Measurements from ENCODE around the gene STAT4. TPM values are rescaled to one million over a fixed set of nuclear protein-coding genes. Genes with fewer than 3 reads are reported as not detected.

STAT4 gene
- total RNA-seq, 1 donor: 0.54 TPM

GRCh38 chr2:190990132-190990531 lies 160.7 kb downstream of the STAT4 start:
- no peak overlapping the region for H3K4me3 ChIP-seq (ENCODE audit: low read depth, low read length)
- DNase-seq (ENCODE audit: low read depth): no peak
- no peak for TF ChIP-seq CTCF (IDR thresholded peaks at IDR 0.05; ENCODE audit: insufficient read depth, low read length)

- no peak for DNase-seq (ENCODE audit: low read depth)
- H3K4me3 ChIP-seq (ENCODE audit: low read depth, low read length): no peak overlapping the region
- no peak for TF ChIP-seq CTCF (IDR thresholded peaks at IDR 0.05; ENCODE audit: insufficient read depth, low read length)
These were observed 161.9 kb downstream of the STAT4 start for GRCh38 chr2:190988910-190989309.

- no peak for TF ChIP-seq CTCF (IDR thresholded peaks at IDR 0.05; ENCODE audit: insufficient read depth, low read length)
- H3K4me3 ChIP-seq (ENCODE audit: low read depth, low read length): no peak overlapping the region
- no peak for DNase-seq (ENCODE audit: low read depth)
These were observed 162.9 kb downstream of the STAT4 start for GRCh38 chr2:190987938-190988337.

DNA sequence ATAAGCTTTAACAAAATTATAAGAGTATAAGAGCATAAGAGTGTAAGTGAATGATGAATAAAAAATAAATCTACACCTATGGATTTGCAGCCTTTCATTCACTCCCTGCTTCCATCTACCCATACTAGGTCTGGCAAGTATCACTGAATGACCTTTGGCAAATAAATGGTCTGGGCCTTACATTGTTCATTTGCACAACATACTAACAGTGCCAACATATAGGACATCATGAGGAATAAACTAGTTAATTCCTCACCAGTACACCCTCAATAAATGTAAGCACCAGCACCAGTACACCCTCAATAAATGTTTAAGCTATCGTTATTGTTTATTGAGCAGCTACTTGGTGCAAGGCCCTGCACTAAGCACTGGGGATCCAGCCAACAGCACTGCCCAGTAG lies 163.7 kb downstream of the STAT4 start:
- no peak for DNase-seq (ENCODE audit: low read depth)
- H3K4me3 ChIP-seq (ENCODE audit: low read depth, low read length): no peak overlapping the region
- no peak for TF ChIP-seq CTCF (IDR thresholded peaks at IDR 0.05; ENCODE audit: insufficient read depth, low read length)

DNA sequence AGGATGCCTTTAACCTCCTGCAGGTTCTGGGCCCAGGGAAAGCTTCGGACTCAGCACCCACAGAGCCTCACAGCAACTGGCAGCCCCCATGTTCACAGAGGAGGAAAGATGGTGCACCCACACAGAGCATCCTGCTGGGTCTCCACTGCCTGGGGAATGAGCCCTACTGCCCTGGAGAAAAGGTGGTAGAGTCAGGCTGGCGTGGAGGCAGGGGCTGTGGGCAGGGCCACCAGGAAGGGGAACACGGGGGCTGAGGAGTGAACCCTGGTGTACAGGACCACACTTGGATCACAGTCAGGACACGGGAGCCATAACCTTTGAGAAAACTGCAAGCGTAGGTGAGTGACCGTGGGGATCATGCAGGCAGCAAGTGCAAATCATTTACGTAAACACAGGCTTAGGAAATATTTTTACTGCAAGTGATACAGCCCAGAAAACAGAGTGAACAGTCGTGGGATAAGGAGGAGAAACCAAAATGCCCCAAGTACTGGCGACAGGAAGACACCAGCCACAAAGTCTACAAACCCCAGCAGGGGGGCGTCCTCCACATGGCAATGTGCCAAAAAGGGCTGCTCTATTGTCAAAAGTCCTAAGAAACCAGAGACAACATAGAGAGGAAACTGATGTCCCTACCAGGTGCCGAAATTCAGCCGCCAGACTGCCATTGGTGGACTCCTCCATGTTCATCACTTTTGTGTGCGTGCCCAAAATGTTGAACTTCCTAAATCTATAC lies 164.4 kb downstream of the STAT4 start:
- no peak overlapping the region for H3K4me3 ChIP-seq (ENCODE audit: low read depth, low read length)
- DNase-seq (ENCODE audit: low read depth): no peak
- no peak for TF ChIP-seq CTCF (IDR thresholded peaks at IDR 0.05; ENCODE audit: insufficient read depth, low read length)

DNA sequence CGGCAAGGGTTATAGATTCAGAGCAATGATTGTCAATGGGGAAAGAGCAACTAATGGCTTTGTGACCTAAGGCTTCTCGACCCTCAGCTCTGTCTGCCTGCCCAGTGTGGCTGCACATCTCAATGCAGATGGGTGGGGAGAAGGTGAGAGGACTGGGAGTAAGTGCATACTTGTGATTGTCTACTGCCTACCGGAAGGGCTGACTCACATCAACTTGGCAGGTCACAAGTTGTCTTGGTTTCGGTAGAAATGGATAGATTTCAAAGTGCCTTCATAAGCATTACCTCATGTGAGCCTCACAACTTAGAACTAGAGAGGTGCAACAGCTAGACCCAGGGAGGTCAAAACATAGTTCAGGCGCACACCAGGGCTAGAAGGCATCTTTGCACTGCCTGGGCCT lies 166.2 kb downstream of the STAT4 start:
- TF ChIP-seq CTCF (IDR thresholded peaks at IDR 0.05; ENCODE audit: insufficient read depth, low read length): no peak
- DNase-seq (ENCODE audit: low read depth): peak; percentile 83
- no peak overlapping the region for H3K4me3 ChIP-seq (ENCODE audit: low read depth, low read length)

Data from fibroblast of the aortic adventitia (primary cell).